CD14-positive monocyte (primary cell): ENCODE results near the gene NRXN3. TPM values are rescaled to one million over a fixed set of nuclear protein-coding genes. Genes with fewer than 3 reads are reported as not detected.

Experiments used
- DNase-seq, 3 donors: peaks; one replicate each; pipeline ENCODE4 v3.0.0-alpha.2; 2011 to 2022
- H2AFZ ChIP-seq: 2 replicates; pipeline ENCODE4 v1.6.0; 2012; ENCODE audit warnings: mild to moderate bottlenecking, low read depth, low read length, inconsistent platforms; ENCODE audit not compliant: insufficient read depth, poor library complexity, severe bottlenecking
- H3K27ac ChIP-seq, 2 donors: 1 replicate in 1 of 2; 2 replicates in 1 of 2; pipeline ENCODE4 v1.5.1; 2012 to 2013; ENCODE audit warnings: low read length in 2 of 2, control low read depth in 1 of 2, inconsistent platforms in 1 of 2, low read depth in 1 of 2, mild to moderate bottlenecking in 1 of 2
- H3K27me3 ChIP-seq, 2 donors: one replicate each; pipeline versions ENCODE4 v1.6.0 to v1.6.1; 2011 to 2013; ENCODE audit warnings: low read length in 2 of 2; ENCODE audit not compliant: control insufficient read depth in 2 of 2, insufficient read depth in 2 of 2
- H3K36me3 ChIP-seq, 2 donors: replicated peaks in 1 of 2; 1 replicate in 1 of 2; 2 replicates in 1 of 2; pipeline versions ENCODE4 v1.5.1 to v1.6.1; 2012 to 2013; ENCODE audit warnings: low read length in 2 of 2, control low read depth in 1 of 2, inconsistent platforms in 1 of 2, mild to moderate bottlenecking in 1 of 2; ENCODE audit not compliant: insufficient read depth in 2 of 2, control insufficient read depth in 1 of 2
- H3K4me1 ChIP-seq, 2 donors: 1 replicate in 1 of 2; 2 replicates in 1 of 2; pipeline versions ENCODE4 v1.5.1 to v1.6.1; 2012 to 2013; ENCODE audit warnings: low read length in 2 of 2, control low read depth in 1 of 2, inconsistent platforms in 1 of 2, mild to moderate bottlenecking in 1 of 2, moderate library complexity in 1 of 2; ENCODE audit not compliant: insufficient read depth in 2 of 2, control insufficient read depth in 1 of 2
- H3K4me2 ChIP-seq: replicated peaks from 2 replicates; pipeline ENCODE3; 2012; ENCODE audit warnings: low read length, moderate library complexity, mild to moderate bottlenecking; ENCODE audit not compliant: poor library complexity, severe bottlenecking; ENCODE audit errors: extremely low read depth
- H3K4me3 ChIP-seq, 3 experiments: fragments of 200-600 bp in 1 of 3; sonication (generic) in 1 of 3; replicated peaks in 1 of 3; 1 replicate in 2 of 3; 2 replicates in 1 of 3; pipeline ENCODE4 v1.5.1; 2011 to 2013; ENCODE audit warnings: low read length in 3 of 3, mild to moderate bottlenecking in 3 of 3, control low read depth in 2 of 3, low read depth in 2 of 3, inconsistent platforms in 1 of 3, moderate library complexity in 1 of 3
- H3K79me2 ChIP-seq: 2 replicates; pipeline ENCODE4 v1.6.0; 2012; ENCODE audit warnings: mild to moderate bottlenecking, control low read depth, inconsistent platforms, low read length, moderate library complexity; ENCODE audit not compliant: insufficient read depth
- H3K9ac ChIP-seq: 2 replicates; pipeline ENCODE4 v1.6.0; 2017; ENCODE audit warnings: low read length, mild to moderate bottlenecking; ENCODE audit not compliant: insufficient read depth, poor library complexity, severe bottlenecking
- H3K9me3 ChIP-seq, 2 donors: replicated peaks in 1 of 2; 1 replicate in 1 of 2; 2 replicates in 1 of 2; pipeline versions ENCODE4 v1.5.1 to v1.6.1; 2012 to 2013; ENCODE audit warnings: low read length in 2 of 2, control low read depth in 1 of 2; ENCODE audit not compliant: control insufficient read depth in 1 of 2, insufficient read depth in 1 of 2
- H4K20me1 ChIP-seq: 2 replicates; pipeline ENCODE4 v1.6.0; 2012; ENCODE audit warnings: mild to moderate bottlenecking, low read length, control low read depth, moderate library complexity; ENCODE audit not compliant: insufficient read depth
- H3K27ac Mint-ChIP-seq, 7 donors: one replicate each; pipeline ENCODE4 v1.8.0; 2020; ENCODE audit warnings: mild to moderate bottlenecking in 7 of 7, mixed read lengths in 7 of 7, moderate library complexity in 6 of 7, inconsistent platforms in 2 of 7
- H3K27me3 Mint-ChIP-seq, 3 donors: one replicate each; pipeline ENCODE4 v1.8.0; 2021 to 2022; ENCODE audit warnings: low read depth in 3 of 3, mild to moderate bottlenecking in 3 of 3, mixed read lengths in 3 of 3, moderate library complexity in 3 of 3, inconsistent platforms in 1 of 3
- H3K36me3 Mint-ChIP-seq, 2 donors: one replicate each; pipeline ENCODE4 v1.8.0; 2020; ENCODE audit warnings: mixed read lengths in 2 of 2, inconsistent platforms in 1 of 2, mild to moderate bottlenecking in 1 of 2
- H3K4me1 Mint-ChIP-seq: one replicate; pipeline ENCODE4 v1.8.0; 2020; ENCODE audit warnings: mild to moderate bottlenecking, mixed read lengths
- H3K4me3 Mint-ChIP-seq, 2 donors: one replicate each; pipeline ENCODE4 v1.8.0; 2020; ENCODE audit warnings: mild to moderate bottlenecking in 2 of 2, mixed read lengths in 2 of 2, moderate library complexity in 1 of 2
- H3K9me3 Mint-ChIP-seq, 7 donors: one replicate each; pipeline ENCODE4 v1.8.0; 2020 to 2022; ENCODE audit warnings: mixed read lengths in 7 of 7, mild to moderate bottlenecking in 6 of 7, moderate library complexity in 6 of 7, inconsistent platforms in 2 of 7
- WGBS: methylation state at CpG from one replicate; pipeline ENCODE4 v1.1.5; 2013; ENCODE audit warnings: missing lambda C conversion rate; ENCODE audit not compliant: insufficient coverage; 5-methylcytosine and 5-hydroxymethylcytosine counted together
- intact Hi-C, 2 donors: fragments of 100-400 bp; cut with micrococcal nuclease; formaldehyde crosslinking; loops; one replicate each; pipeline versions ENCODE4 v1.15.0 to v1.15.1; 2023
- polyA plus RNA-seq, 3 donors: library from polyadenylated mRNA; depleted of rRNA in 1 of 3; unstranded in 2 of 3; stranded (reverse) in 1 of 3; fragments of 300-500 nt in 2 of 3; fragments of >200 nt in 1 of 3; fragmentation: Illumina TruSeq in 2 of 3; gene quantifications; 1 replicate in 2 of 3; 2 replicates in 1 of 3; pipeline ENCODE4 v1.2.3, GENCODE V29; 2012 to 2021
- TF ChIP-seq, protein P1 (sequence below): fragments of 200-600 bp; IDR thresholded peaks from one replicate; pipeline ENCODE4 v1.8.0; 2022; ENCODE audit warnings: antibody characterized with exemption, mild to moderate bottlenecking

NRXN3 gene
- polyA plus RNA-seq, 3 donors: not detected

DNA sequence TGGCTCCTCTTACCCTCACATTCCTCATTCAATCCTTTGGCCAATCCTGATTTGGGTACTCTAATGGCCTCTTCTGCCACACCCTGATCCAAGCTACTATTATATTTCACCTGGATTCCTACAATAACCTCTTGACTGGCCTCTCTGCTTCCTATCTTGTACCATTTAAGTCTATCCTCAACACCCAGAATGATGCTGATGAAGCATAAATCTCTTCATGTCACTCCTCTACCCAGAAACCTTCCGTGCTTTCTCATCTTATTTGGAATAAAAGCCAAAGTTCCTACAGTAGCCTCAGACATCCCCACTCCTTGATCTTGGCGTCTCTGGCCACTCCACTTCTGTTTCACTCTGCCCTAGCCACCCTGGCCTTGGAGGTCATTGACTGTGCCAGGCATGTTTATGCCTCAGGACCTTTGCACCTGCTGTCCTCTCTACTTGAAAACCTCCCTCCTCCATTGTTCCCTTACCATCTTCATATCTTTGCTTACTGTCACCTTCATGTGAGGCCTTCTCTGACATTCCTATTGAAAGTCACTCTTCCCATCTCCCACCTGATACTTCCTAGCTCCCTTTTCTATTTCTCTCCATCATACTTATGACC is 46.4 kb upstream of the NRXN3 start:
- no peak overlapping the region for H3K4me3 ChIP-seq
- no peak overlapping the region for H3K4me2 ChIP-seq
- H4K20me1 ChIP-seq: no peaks in the 10 kb centered on the region
- no peaks in the 10 kb centered on the region for H3K9me3 ChIP-seq
- TF ChIP-seq, protein P1, sequence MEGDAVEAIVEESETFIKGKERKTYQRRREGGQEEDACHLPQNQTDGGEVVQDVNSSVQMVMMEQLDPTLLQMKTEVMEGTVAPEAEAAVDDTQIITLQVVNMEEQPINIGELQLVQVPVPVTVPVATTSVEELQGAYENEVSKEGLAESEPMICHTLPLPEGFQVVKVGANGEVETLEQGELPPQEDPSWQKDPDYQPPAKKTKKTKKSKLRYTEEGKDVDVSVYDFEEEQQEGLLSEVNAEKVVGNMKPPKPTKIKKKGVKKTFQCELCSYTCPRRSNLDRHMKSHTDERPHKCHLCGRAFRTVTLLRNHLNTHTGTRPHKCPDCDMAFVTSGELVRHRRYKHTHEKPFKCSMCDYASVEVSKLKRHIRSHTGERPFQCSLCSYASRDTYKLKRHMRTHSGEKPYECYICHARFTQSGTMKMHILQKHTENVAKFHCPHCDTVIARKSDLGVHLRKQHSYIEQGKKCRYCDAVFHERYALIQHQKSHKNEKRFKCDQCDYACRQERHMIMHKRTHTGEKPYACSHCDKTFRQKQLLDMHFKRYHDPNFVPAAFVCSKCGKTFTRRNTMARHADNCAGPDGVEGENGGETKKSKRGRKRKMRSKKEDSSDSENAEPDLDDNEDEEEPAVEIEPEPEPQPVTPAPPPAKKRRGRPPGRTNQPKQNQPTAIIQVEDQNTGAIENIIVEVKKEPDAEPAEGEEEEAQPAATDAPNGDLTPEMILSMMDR: no peak
- WGBS: 100% methylated on average over 2 of the region's 2 CpGs
- H2AFZ ChIP-seq: no peak overlapping the region
- H3K79me2 ChIP-seq: no peaks in the 10 kb centered on the region
- no peaks in the 10 kb centered on the region for H3K4me1 ChIP-seq
- no peak overlapping the region for H3K4me3 Mint-ChIP-seq
- no peak overlapping the region for H3K27ac ChIP-seq
- no peak for DNase-seq
- H3K27me3 Mint-ChIP-seq: peaks cover 1 to 2% (median 1%) of the 10 kb centered on the region in 3 donors
- intact Hi-C loops: no loop called here
- H3K9ac ChIP-seq: no peak overlapping the region
- no peak overlapping the region for H3K27ac Mint-ChIP-seq
- H3K36me3 Mint-ChIP-seq: no peaks in the 10 kb centered on the region
- no peaks in the 10 kb centered on the region for H3K4me1 Mint-ChIP-seq
- no peaks in the 10 kb centered on the region for H3K36me3 ChIP-seq
- no peaks in the 10 kb centered on the region for H3K27me3 ChIP-seq
- peaks cover 0 to 4% (median 1%) of the 10 kb centered on the region in 7 donors for H3K9me3 Mint-ChIP-seq

DNA sequence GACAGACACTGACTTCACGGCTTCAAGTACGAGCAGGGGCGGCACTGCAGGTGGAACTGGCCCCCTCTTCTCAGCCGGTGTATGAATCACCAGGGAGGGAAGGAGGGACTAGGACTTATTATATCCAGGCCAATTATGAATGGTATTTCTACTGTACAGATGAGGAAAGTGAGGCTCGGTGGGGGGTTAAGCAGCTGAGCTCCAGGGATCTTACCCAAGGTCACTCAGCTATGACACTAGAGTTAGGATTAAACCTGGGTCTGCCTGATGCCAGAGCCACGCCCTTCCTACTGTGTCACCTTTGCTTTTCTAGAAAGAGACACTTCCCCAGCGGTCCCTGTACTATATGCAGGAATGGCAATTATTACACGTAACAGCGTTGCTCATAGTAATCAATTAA is 42.2 kb upstream of the NRXN3 start:
- Histone ChIP-seq H3K4me2 (no peak overlapping the region), H3K79me2 (no peaks in the 10 kb centered on the region), H3K9me3 (no peaks in the 10 kb centered on the region), H2AFZ (no peak overlapping the region), H3K9ac (no peak overlapping the region), H3K27ac (no peak overlapping the region), H3K36me3 (no peaks in the 10 kb centered on the region), H4K20me1 (no peaks in the 10 kb centered on the region), H3K4me3 (no peak overlapping the region), H3K4me1 (no peaks in the 10 kb centered on the region), H3K27me3 (no peaks in the 10 kb centered on the region)
- peaks cover 2% of the 10 kb centered on the region for H3K4me1 Mint-ChIP-seq
- peaks cover 1 to 2% (median 1%) of the 10 kb centered on the region in 3 donors for H3K27me3 Mint-ChIP-seq
- TF ChIP-seq, protein P1: no peak
- 100% methylated on average over 3 of the region's 9 CpGs for WGBS
- intact Hi-C loops: no loop called here
- no peak for DNase-seq
- no peaks in the 10 kb centered on the region for H3K36me3 Mint-ChIP-seq
- H3K9me3 Mint-ChIP-seq: peaks cover 0 to 3% (median 0%) of the 10 kb centered on the region in 7 donors
- no peak overlapping the region for H3K4me3 Mint-ChIP-seq
- H3K27ac Mint-ChIP-seq: no peak overlapping the region
